ENCODE measurements around the gene TTLL4. TPM values are rescaled to one million over a fixed set of nuclear protein-coding genes. Genes with fewer than 3 reads are reported as not detected.

TTLL4 gene
- total and polyA plus RNA-seq, 2 of the 8 experiments (the other 6 are each of a cell fraction or from before 2014, with no cell fraction given): 71.1 to 105 TPM

- TF ChIP-seq GTF2F1 (IDR thresholded peaks at IDR 0.05; ENCODE audit: borderline replicate concordance, low read depth, low read length) (no peak), ATF3 (IDR thresholded peaks at IDR 0.05; ENCODE audit: insufficient read depth, low read depth, low read length) (no peak), SP4 (IDR thresholded peaks at IDR 0.05; ENCODE audit: low read length) (no peak), PHF8 (conservative IDR thresholded peaks at IDR 0.05; ENCODE audit: low read depth, low read length) (no peak), RXRA (IDR thresholded peaks at IDR 0.05; ENCODE audit: insufficient read depth, low read depth, low read length) (no peak), SIN3A (conservative IDR thresholded peaks at IDR 0.05 in 1 of 2, IDR thresholded peaks at IDR 0.05 in 1 of 2; ENCODE audit: low read depth in 1 of 2, low read length in 2 of 2) (no peak)
Measured at GRCh38 chr2:218802386-218802994, 91.9 kb downstream of the TTLL4 start (continued).

Data from H1 (cell line).